ENCODE results near the gene HINT3. TPM values are rescaled to one million over a fixed set of nuclear protein-coding genes. Genes with fewer than 3 reads are reported as not detected.

Gene HINT3
- total and polyA plus RNA-seq, 2 donors (not counting 3 experiments of a cell fraction or from before 2014, with no cell fraction given): 1.8 to 8.4 TPM

GRCh38 chr6:126002755-126003679, 46.4 kb downstream of the HINT3 start:
- peak overlapping the region; percentile 16 for H3K4me2 ChIP-seq (ENCODE audit: insufficient read depth, low read length)
- FAIRE-seq: no peak
- no peaks in the 10 kb centered on the region for H4K20me1 ChIP-seq (replicated peaks; ENCODE audit: control insufficient read depth, extremely low read depth, insufficient read depth, low read length)
- no peaks in the 10 kb centered on the region for H3K27me3 ChIP-seq (ENCODE audit: control insufficient read depth in 2 of 2, insufficient read depth in 2 of 2, low read length in 2 of 2)
- H3K4me3 ChIP-seq (replicated peaks in 1 of 3; ENCODE audit: insufficient read depth in 1 of 3, low read depth in 1 of 3, low read length in 3 of 3): no peak overlapping the region
- H3K27ac ChIP-seq (ENCODE audit: insufficient read depth, low read depth, low read length): no peak overlapping the region
- peaks cover 7% of the 10 kb centered on the region for H3K4me1 ChIP-seq (ENCODE audit: control insufficient read depth, extremely low read depth, insufficient read depth, low read length)
- intact Hi-C loops (cut with micrococcal nuclease) (no loop called here), dilution Hi-C loops (cut with MboI; ENCODE audit: extremely low pct_ligation_motif_present, low sequenced_read_pairs) (no loop called here)
- no peaks in the 10 kb centered on the region for H3K9me1 ChIP-seq (replicated peaks; ENCODE audit: control insufficient read depth, extremely low read depth, insufficient read depth, low read length)
- peaks cover 0 to 7% of the 10 kb centered on the region in 2 experiments for H3K36me3 ChIP-seq (ENCODE audit: control insufficient read depth in 2 of 2, extremely low read depth in 1 of 2, insufficient read depth in 2 of 2, low read length in 2 of 2)
- TF ChIP-seq, protein P1, sequence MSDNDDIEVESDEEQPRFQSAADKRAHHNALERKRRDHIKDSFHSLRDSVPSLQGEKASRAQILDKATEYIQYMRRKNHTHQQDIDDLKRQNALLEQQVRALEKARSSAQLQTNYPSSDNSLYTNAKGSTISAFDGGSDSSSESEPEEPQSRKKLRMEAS (IDR thresholded peaks at IDR 0.05; ENCODE audit: insufficient read depth, insufficient read length): no peak
- TF ChIP-seq JUN (IDR thresholded peaks at IDR 0.05; ENCODE audit: borderline replicate concordance, insufficient read depth, insufficient read length, low read depth) (no peak), POLR2AphosphoS5 (IDR thresholded peaks at IDR 0.05; ENCODE audit: insufficient read depth, low read depth, low read length) (no peak), FOS (IDR thresholded peaks at IDR 0.05; ENCODE audit: borderline replicate concordance, insufficient read depth, low read length) (no peak), MYC (IDR thresholded peaks at IDR 0.05; ENCODE audit: low read depth, low read length) (no peak), EZH2 (IDR thresholded peaks at IDR 0.05; ENCODE audit: borderline replicate concordance, low read depth, low read length, severe bottlenecking) (no peak), GATA2 (IDR thresholded peaks at IDR 0.05; ENCODE audit: insufficient read depth, insufficient read length, low read depth, low read length) (no peak), POLR2A (IDR thresholded peaks at IDR 0.05; ENCODE audit: low read depth, low read length) (no peak), CTCF (IDR thresholded peaks at IDR 0.05; ENCODE audit: extremely low read depth in 1 of 2, insufficient read depth in 1 of 2, low read depth in 1 of 2, low read length in 2 of 2) (no peak)
- no peak for DNase-seq (ENCODE audit: low read depth, low spot score)
- ChIA-PET POLR2A (no interaction called here), CTCF (interaction anchor here (0.9 to 2.8 kb wide), 5 partner anchors 8 to 173 kb away, joined by 3 to 18 read pairs (median 3); no protein-coding TSS in a partner anchor)
- no peaks in the 10 kb centered on the region for H3K79me2 ChIP-seq (ENCODE audit: control insufficient read depth, insufficient read depth, low read length)
- no peak overlapping the region for H2AFZ ChIP-seq (ENCODE audit: low read depth, low read length)
- H3K9ac ChIP-seq (replicated peaks; ENCODE audit: extremely low read depth, insufficient read depth, low read length): no peak overlapping the region
- BruUV-seq (replicated peaks): no TSS peak
- H3K9me3 ChIP-seq (replicated peaks; ENCODE audit: control insufficient read depth, insufficient read depth, low read length): no peaks in the 10 kb centered on the region

Measured in endothelial cell of umbilical vein (primary cell).